SH-SY5Y (cell line): ENCODE measurements around the gene PET117.

Experiments used
- GATA2 ChIP-seq: IDR thresholded peaks from 2 replicates; pipeline ENCODE4 v1.6.1; 2011; ENCODE audit warnings: mild to moderate bottlenecking, low read depth, low read length
- GATA3 ChIP-seq: IDR thresholded peaks from 2 replicates; pipeline ENCODE4 v1.6.1; 2011; ENCODE audit warnings: low read depth, mild to moderate bottlenecking, low read length, moderate library complexity

GRCh38 chr20:18138639-18139583, 1.2 kb downstream of the PET117 start:
- TF ChIP-seq GATA2 (no peak), GATA3 (no peak)
